Subcutaneous abdominal adipose tissue (tissue), 5 donors: ENCODE results near the gene GNB1.

Source experiments
- H3K27ac ChIP-seq: one replicate; pipeline ENCODE4 v1.7.0; 2013; ENCODE audit warnings: low read depth, mild to moderate bottlenecking, inconsistent platforms, low read length, moderate library complexity
- H3K27me3 ChIP-seq, 5 donors: one replicate each; pipeline ENCODE4 v1.7.0; 2013; ENCODE audit warnings: low read length in 5 of 5, inconsistent platforms in 1 of 5; ENCODE audit not compliant: control insufficient read depth in 5 of 5, insufficient read depth in 4 of 5
- H3K36me3 ChIP-seq, 5 donors: one replicate each; pipeline ENCODE4 v1.7.0; 2013; ENCODE audit warnings: low read length in 5 of 5; ENCODE audit not compliant: control insufficient read depth in 5 of 5, insufficient read depth in 5 of 5
- H3K4me1 ChIP-seq, 5 donors: one replicate each; pipeline ENCODE4 v1.7.0; 2013; ENCODE audit warnings: low read length in 5 of 5, mild to moderate bottlenecking in 3 of 5, moderate library complexity in 1 of 5; ENCODE audit not compliant: control insufficient read depth in 5 of 5, insufficient read depth in 5 of 5
- H3K4me3 ChIP-seq, 5 donors: one replicate each; pipeline ENCODE4 v1.7.0; 2013; ENCODE audit warnings: low read length in 5 of 5, low read depth in 1 of 5
- H3K9ac ChIP-seq, 5 donors: one replicate each; pipeline ENCODE4 v1.7.0; 2013; ENCODE audit warnings: low read length in 5 of 5, mild to moderate bottlenecking in 4 of 5, moderate library complexity in 3 of 5
- H3K9me3 ChIP-seq, 5 donors: one replicate each; pipeline ENCODE4 v1.7.0; 2013; ENCODE audit warnings: low read length in 5 of 5; ENCODE audit not compliant: control insufficient read depth in 5 of 5
- donor health status: healthy.
- donor health status: healthy.
- donor health status: healthy.
- donor health status: healthy.
- donor health status: healthy.

GNB1 gene

DNA sequence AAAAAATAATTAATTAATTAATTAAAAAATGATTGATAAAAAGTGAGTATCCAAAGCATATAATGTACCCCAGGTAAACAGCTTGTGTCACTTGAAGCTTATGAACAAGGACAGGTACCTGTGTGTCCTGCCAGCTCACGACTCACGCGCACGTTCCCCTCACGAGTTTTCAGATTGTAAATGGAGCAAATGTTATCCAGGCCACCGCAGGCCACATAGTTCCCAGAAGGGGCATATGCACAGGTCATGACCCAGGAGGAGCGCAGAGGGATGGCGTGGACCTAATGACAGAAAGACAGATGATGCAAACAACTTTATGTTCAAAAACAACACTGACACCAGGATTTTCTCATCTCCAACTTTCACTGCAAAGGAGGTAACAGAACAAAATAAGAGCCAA, 86.6 kb downstream of the GNB1 start:
- H3K9me3 ChIP-seq: no peaks in the 10 kb centered on the region
- H3K27me3 ChIP-seq: no peaks in the 10 kb centered on the region
- no peak overlapping the region for H3K9ac ChIP-seq
- H3K27ac ChIP-seq: no peak overlapping the region
- peaks cover 11 to 69% (median 47%) of the 10 kb centered on the region in 5 donors for H3K36me3 ChIP-seq
- no peak overlapping the region for H3K4me3 ChIP-seq
- H3K4me1 ChIP-seq: peaks cover 0 to 9% (median 3%) of the 10 kb centered on the region in 5 donors

DNA sequence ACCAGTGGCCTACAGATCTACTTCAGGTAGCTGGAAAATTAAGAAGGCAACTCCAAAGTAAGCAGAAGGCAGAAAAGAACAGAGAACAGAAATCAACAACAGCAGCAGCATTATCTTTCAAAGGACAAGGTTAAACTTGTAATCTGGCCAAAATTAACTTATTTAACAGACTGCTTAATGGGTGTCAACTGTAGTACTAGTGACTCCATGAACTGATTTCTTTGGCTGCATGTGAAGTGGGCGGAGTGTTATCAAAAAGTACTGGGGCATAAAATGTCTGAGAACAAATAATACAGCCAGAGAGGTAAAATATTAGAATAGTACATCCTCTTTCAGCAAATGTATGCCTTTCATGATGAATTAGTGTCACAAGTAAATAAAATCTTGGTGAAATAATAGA, 88.0 kb downstream of the GNB1 start:
- H3K36me3 ChIP-seq: peaks cover 11 to 72% (median 52%) of the 10 kb centered on the region in 5 donors
- H3K9me3 ChIP-seq: no peaks in the 10 kb centered on the region
- H3K4me1 ChIP-seq: peaks cover 0 to 9% (median 3%) of the 10 kb centered on the region in 5 donors
- H3K4me3 ChIP-seq: no peak overlapping the region
- no peak overlapping the region for H3K27ac ChIP-seq
- H3K27me3 ChIP-seq: no peaks in the 10 kb centered on the region
- H3K9ac ChIP-seq: no peak overlapping the region

DNA sequence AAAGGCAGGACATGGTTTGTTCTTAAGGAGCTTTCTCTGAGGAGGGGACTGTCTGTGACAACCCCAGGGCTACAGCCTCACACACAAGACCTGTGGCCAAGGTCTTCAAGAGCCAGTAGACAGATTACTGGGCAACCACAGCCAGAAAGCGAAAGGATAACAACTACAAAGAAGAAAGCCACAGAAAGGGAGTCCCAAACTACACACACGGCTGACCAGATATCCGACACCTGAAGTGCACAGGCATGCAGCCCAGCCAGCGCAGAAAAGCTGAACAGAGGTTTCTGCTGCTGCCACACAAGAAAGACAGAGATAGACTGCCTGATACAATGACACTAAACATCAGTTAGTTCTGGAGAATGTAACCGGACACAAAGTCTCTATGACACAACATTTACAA, 91.2 kb downstream of the GNB1 start:
- Histone ChIP-seq H3K4me1 (no peaks in the 10 kb centered on the region), H3K27ac (no peak overlapping the region), H3K27me3 (no peaks in the 10 kb centered on the region), H3K4me3 (no peak overlapping the region), H3K9me3 (no peaks in the 10 kb centered on the region), H3K36me3 (peaks cover 8 to 78% (median 61%) of the 10 kb centered on the region in 5 donors), H3K9ac (no peak overlapping the region)

DNA sequence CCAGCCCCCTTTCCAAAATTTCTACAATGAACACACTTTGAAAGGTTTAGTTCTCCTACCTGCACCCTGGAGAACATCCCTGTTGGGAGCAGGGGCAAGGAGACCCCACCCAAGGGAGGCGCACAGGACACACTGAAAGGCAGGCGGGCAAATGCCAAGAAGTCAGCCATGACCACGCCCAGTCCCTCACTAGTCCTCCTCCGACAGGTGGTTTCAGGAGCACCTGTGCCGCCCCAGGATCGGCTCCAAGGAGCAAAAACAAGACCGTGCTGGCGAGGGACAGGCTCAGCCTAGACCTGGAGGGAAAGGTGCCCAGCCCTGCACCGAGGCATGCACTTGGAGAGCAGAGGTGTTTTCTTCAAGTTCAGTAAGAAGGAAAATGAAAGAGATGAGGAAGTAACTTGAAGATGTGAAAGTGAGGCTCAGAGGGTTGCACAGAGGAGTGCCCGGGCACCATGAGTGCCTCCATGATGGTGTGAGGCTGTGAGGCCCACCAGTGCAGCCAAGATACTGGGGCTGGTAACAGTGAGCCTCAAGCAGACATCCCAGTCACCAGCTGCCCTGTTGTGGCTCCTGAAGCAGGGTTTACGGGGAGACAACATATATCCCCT, 93.1 kb downstream of the GNB1 start:
- no peaks in the 10 kb centered on the region for H3K9me3 ChIP-seq
- H3K9ac ChIP-seq: no peak overlapping the region
- no peaks in the 10 kb centered on the region for H3K4me1 ChIP-seq
- no peaks in the 10 kb centered on the region for H3K27me3 ChIP-seq
- H3K4me3 ChIP-seq: no peak overlapping the region
- H3K36me3 ChIP-seq: peaks cover 7 to 82% (median 61%) of the 10 kb centered on the region in 5 donors
- H3K27ac ChIP-seq: no peak overlapping the region

DNA sequence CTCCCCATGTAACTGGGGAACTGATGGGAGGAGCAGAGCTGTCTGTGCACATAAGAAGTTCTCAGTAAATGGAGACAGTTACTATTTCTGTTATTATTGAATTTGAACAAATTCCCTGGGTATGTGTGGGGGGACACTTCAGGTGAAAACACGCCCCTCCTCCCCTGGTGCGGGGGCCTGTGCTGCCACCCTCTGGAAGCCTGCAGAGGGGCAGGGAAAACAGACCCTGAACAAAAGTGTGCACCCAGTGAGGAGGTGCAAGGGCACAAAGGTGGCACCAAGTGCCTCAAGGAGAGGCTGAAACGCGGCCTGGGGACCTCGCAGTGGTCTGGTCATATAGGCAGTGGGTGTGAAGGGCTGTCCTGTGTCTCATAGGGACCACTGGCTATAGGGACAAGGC, 94.4 kb downstream of the GNB1 start:
- Histone ChIP-seq H3K4me3 (no peak overlapping the region), H3K4me1 (no peaks in the 10 kb centered on the region), H3K9ac (no peak overlapping the region), H3K36me3 (peaks cover 2 to 82% (median 65%) of the 10 kb centered on the region in 5 donors), H3K27me3 (no peaks in the 10 kb centered on the region), H3K9me3 (no peaks in the 10 kb centered on the region), H3K27ac (no peak overlapping the region)

DNA sequence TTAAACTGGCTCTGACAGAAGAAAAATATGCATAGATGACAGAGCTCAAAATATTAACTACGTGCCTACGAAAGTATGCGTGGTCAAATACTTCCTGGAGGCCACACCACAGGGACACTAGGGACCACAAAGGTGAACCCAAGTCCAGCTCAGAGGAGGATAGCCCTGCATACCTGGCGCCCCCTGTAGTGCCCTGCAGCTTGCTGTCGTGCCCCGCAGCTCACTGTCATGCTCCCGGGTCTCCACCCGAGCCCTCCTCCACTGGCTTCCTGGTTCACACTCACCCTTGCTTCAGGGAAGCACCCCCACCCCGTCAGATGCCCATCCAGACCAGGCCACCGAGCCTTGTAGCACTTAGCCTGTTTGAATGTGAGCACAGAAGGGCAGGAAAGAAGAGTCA, 95.9 kb downstream of the GNB1 start:
- Histone ChIP-seq H3K36me3 (peaks cover 2 to 89% (median 78%) of the 10 kb centered on the region in 5 donors), H3K27ac (no peak overlapping the region), H3K9ac (no peak overlapping the region), H3K4me3 (no peak overlapping the region), H3K9me3 (no peaks in the 10 kb centered on the region), H3K4me1 (no peaks in the 10 kb centered on the region), H3K27me3 (no peaks in the 10 kb centered on the region)

DNA sequence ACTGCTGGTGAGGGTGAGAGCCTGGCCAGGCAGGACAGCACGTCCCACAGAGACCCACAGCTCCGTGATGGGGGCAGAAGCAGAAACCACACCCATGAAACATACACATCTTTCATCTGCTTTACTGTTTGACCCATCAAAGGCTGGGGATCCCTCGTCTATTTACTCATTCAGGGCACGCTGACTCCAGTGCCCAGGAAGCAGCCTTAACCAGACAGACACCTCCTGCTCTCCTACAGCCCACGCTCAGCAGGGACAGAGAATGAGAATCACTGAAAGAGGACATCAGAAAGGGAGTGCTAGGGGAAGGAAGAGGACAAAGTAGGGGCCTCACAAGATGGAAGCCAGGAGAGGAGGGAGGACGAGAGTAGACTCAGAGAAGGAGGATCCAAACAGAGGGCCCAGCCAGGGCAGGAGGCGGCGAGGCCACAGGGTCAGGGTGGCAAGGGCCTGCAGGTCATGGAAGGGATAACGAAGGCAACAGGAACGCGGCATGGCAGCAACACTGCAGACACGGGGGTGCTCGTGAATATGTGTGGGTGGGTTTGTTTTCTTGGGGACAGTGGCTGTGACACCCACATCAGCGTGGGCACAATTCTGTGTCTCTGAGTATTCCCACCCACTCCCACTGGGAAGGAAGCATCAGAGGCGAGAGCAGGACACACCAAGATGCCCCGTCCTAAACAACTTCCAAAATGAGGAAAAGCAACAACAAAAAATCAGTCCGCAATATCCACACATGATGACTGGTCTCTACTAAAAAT, 97.2 kb downstream of the GNB1 start:
- Histone ChIP-seq H3K36me3 (peaks cover 2 to 94% (median 84%) of the 10 kb centered on the region in 5 donors), H3K27me3 (no peaks in the 10 kb centered on the region), H3K9ac (no peak overlapping the region), H3K4me1 (peaks cover 0 to 6% (median 5%) of the 10 kb centered on the region in 5 donors), H3K9me3 (no peaks in the 10 kb centered on the region), H3K4me3 (no peak overlapping the region), H3K27ac (no peak overlapping the region)

DNA sequence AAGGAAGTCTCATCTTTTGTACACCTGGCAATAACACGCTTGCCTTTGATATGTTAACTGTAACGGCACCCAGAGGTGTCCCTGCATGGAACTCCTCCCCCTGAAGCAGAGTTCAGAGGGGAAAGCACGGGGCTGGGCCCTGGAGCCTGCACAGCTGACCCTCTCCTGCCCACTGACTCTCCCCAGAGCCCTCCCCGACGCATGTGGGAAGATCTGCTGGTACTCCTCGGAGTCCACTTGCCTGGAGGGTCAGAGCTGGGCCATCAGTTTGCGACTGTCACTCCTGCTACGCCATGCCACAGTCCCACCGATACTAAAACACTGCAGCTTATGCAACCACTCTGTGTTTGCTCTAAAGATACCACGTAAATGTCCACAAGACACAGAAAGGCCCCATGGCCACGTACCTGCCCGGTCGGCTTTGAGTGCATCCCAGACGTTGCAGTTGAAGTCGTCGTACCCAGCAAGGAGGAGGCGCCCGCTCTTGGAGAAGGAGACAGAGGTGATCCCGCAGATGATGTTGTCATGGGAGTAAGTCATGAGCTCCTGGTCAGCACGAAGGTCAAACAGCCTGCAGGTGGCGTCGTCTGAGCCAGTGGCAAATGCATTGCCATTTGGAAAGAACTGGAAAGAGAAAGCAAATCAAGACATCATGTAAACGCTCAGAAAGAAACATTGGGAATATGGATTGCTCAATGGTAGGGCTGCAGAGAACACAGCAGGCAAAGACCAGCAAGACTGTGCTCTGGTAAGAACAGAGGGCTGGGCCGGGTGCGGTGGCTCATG, 102.0 kb downstream of the GNB1 start:
- Histone ChIP-seq H3K9me3 (no peaks in the 10 kb centered on the region), H3K36me3 (peaks cover 17 to 90% (median 87%) of the 10 kb centered on the region in 5 donors), H3K4me3 (no peak overlapping the region), H3K27ac (no peak overlapping the region), H3K4me1 (peaks cover 5 to 19% (median 14%) of the 10 kb centered on the region in 5 donors), H3K9ac (no peak overlapping the region), H3K27me3 (no peaks in the 10 kb centered on the region)

DNA sequence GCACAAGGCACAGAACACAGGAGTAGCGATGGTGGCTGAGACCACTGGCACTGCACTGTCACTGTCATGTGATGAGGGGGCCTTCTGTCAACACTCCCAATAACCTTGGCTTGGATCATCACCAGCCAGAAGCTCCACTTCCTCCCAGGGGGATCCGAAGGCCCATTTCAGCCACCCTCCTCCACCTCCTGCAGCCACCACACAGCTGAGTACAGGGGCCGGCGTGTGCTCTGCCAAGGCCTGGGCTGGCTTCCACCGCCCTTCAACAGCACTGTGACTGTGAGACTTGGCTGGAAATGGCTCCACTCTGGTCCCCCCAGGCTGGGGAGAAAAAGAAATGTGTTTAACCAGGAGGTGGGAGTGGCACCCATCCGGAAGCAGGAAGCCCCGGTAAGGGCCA, 102.8 kb downstream of the GNB1 start:
- H3K9ac ChIP-seq: peak overlapping the region in 1 of 5 donors; percentile 2
- H3K27ac ChIP-seq: no peak overlapping the region

More for the DNA sequence above, 102.8 kb downstream of the GNB1 start:
- no peak overlapping the region for H3K4me3 ChIP-seq
- peaks cover 17 to 83% (median 80%) of the 10 kb centered on the region in 5 donors for H3K36me3 ChIP-seq
- H3K9me3 ChIP-seq: no peaks in the 10 kb centered on the region
- H3K27me3 ChIP-seq: no peaks in the 10 kb centered on the region
- peaks cover 7 to 23% (median 18%) of the 10 kb centered on the region in 5 donors for H3K4me1 ChIP-seq
